ENCODE data around the gene TNP2. TPM values are rescaled to one million over a fixed set of nuclear protein-coding genes. Genes with fewer than 3 reads are reported as not detected.
A peak's percentile ranks its signal among the peaks of the same experiment; 100 is the strongest.

The TNP2 gene
- total RNA-seq, 1 donor from 2014 or later = not detected

GRCh38 chr16:11313493-11314308, 44.6 kb upstream of the TNP2 start:
- no peaks in the 10 kb centered on the region for H3K27me3 ChIP-seq
- no peak for DNase-seq (ENCODE audit: extremely low spot score in 2 of 2)
- no peak overlapping the region for H3K4me3 ChIP-seq
- no peaks in the 10 kb centered on the region for H3K9me3 ChIP-seq
- no peaks in the 10 kb centered on the region for H3K36me3 ChIP-seq
- peaks cover 14% of the 10 kb centered on the region for H3K4me1 ChIP-seq
- no peak for TF ChIP-seq POLR2AphosphoS5 (IDR thresholded peaks at IDR 0.05; ENCODE audit: insufficient read depth in 1 of 2, low read depth in 1 of 2)
- TF ChIP-seq CTCF (IDR thresholded peaks at IDR 0.05) = no peak
- no peak for TF ChIP-seq POLR2A (IDR thresholded peaks at IDR 0.05)
- intact Hi-C loops (cut with DNase I) = no loop called here
- no peak overlapping the region for H3K27ac ChIP-seq

GRCh38 chr16:11312718-11313492, 43.8 kb upstream of the TNP2 start:
- H3K4me1 ChIP-seq = peaks cover 14% of the 10 kb centered on the region
- H3K27me3 ChIP-seq = no peaks in the 10 kb centered on the region
- H3K4me3 ChIP-seq = no peak overlapping the region
- peak overlapping the region; percentile 21 for H3K27ac ChIP-seq
- no peaks in the 10 kb centered on the region for H3K36me3 ChIP-seq
- DNase-seq (ENCODE audit: extremely low spot score in 2 of 2) = no peak
- TF ChIP-seq POLR2AphosphoS5 (IDR thresholded peaks at IDR 0.05; ENCODE audit: insufficient read depth in 1 of 2, low read depth in 1 of 2) (no peak), POLR2A (IDR thresholded peaks at IDR 0.05) (no peak), CTCF (IDR thresholded peaks at IDR 0.05) (no peak)
- intact Hi-C loops (cut with DNase I) = no loop called here
- H3K9me3 ChIP-seq = no peaks in the 10 kb centered on the region

GRCh38 chr16:11310997-11311561, 42.0 kb upstream of the TNP2 start:
- Histone ChIP-seq H3K4me3 (no peak overlapping the region), H3K36me3 (no peaks in the 10 kb centered on the region), H3K4me1 (peaks cover 14% of the 10 kb centered on the region), H3K27me3 (no peaks in the 10 kb centered on the region), H3K27ac (no peak overlapping the region), H3K9me3 (no peaks in the 10 kb centered on the region)
- TF ChIP-seq POLR2AphosphoS5 (IDR thresholded peaks at IDR 0.05; ENCODE audit: insufficient read depth in 1 of 2, low read depth in 1 of 2) (no peak), POLR2A (IDR thresholded peaks at IDR 0.05) (no peak), CTCF (IDR thresholded peaks at IDR 0.05) (no peak)
- DNase-seq (ENCODE audit: extremely low spot score in 2 of 2) = no peak
- intact Hi-C loops (cut with DNase I) = no loop called here

GRCh38 chr16:11310634-11310977, 41.5 kb upstream of the TNP2 start:
- no peaks in the 10 kb centered on the region for H3K9me3 ChIP-seq
- no peak overlapping the region for H3K27ac ChIP-seq
- no peaks in the 10 kb centered on the region for H3K36me3 ChIP-seq
- no peak overlapping the region for H3K4me3 ChIP-seq
- TF ChIP-seq POLR2AphosphoS5 (IDR thresholded peaks at IDR 0.05; ENCODE audit: insufficient read depth in 1 of 2, low read depth in 1 of 2) (no peak), POLR2A (IDR thresholded peaks at IDR 0.05) (no peak), CTCF (IDR thresholded peaks at IDR 0.05) (no peak)
- peaks cover 14% of the 10 kb centered on the region for H3K4me1 ChIP-seq
- intact Hi-C loops (cut with DNase I) = no loop called here
- no peak for DNase-seq (ENCODE audit: extremely low spot score in 2 of 2)
- H3K27me3 ChIP-seq = no peaks in the 10 kb centered on the region
